Skeletal muscle satellite cell (primary cell): ENCODE data around the gene PQBP1.
A peak's percentile ranks its signal among the peaks of the same experiment; 100 is the strongest.

Source experiments
- H3K27me3 ChIP-seq: 2 replicates; pipeline ENCODE4 v1.7.0; 2013; ENCODE audit warnings: low read length; ENCODE audit not compliant: control insufficient read depth, insufficient read depth
- H3K36me3 ChIP-seq: 2 replicates; pipeline ENCODE4 v1.7.0; 2013; ENCODE audit warnings: mild to moderate bottlenecking, control low read depth, low read length; ENCODE audit not compliant: insufficient read depth
- H3K4me1 ChIP-seq: 2 replicates; pipeline ENCODE4 v1.7.0; 2013; ENCODE audit warnings: low read length; ENCODE audit not compliant: control insufficient read depth, insufficient read depth
- H3K4me2 ChIP-seq: 2 replicates; pipeline ENCODE4 v1.7.0; 2013; ENCODE audit warnings: mild to moderate bottlenecking, low read length
- H3K4me3 ChIP-seq: 2 replicates; pipeline ENCODE4 v1.7.0; 2013; ENCODE audit warnings: low read length
- H3K9ac ChIP-seq: 2 replicates; pipeline ENCODE4 v1.7.0; 2013; ENCODE audit warnings: mild to moderate bottlenecking, low read depth, low read length, moderate library complexity
- H3K9me3 ChIP-seq: replicated peaks from 2 replicates; pipeline ENCODE4 v1.7.0; 2013; ENCODE audit warnings: mild to moderate bottlenecking, control low read depth, low read length

Gene PQBP1

DNA sequence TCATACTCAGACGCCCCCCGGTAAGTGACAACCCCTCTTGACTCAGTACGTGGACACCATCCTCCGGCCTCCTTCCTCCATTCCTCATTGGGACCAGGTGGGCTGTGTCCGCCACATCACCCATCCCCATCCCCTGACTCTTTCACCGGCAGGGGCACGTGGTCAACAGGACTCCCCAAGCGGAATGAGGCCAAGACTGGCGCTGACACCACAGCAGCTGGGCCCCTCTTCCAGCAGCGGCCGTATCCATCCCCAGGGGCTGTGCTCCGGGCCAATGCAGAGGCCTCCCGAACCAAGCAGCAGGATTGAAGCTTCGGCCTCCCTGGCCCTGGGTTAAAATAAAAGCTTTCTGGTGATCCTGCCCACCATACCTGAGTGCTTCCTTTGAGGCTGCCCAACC, 5.0 kb downstream of the PQBP1 start:
- Histone ChIP-seq H3K9me3 (no peaks in the 10 kb centered on the region), H3K4me1 (no peaks in the 10 kb centered on the region), H3K4me2 (no peak overlapping the region), H3K9ac (no peak overlapping the region), H3K4me3 (no peak overlapping the region), H3K36me3 (peaks cover 18% of the 10 kb centered on the region), H3K27me3 (no peaks in the 10 kb centered on the region)

DNA sequence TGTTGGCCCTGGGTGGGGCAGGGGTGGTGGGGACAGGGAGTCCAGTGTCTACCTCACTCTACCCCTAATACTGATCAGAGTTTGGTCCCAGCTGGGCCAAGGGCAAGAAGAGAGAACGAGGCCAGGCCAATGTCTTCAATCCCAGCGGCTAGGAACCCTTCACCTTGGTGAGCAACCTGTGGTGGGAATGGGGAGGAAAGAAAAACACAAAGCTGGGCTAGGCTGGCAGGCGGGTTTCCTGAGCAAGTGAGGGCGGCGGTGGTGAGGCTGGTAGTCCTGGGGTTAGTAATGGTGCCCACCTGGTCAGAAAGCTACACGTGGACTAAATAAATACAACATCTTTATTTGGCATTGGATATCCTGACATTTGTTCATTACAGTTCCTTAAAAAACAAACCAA, 5.6 kb downstream of the PQBP1 start:
- H3K4me3 ChIP-seq: no peak overlapping the region
- peaks cover 18% of the 10 kb centered on the region for H3K36me3 ChIP-seq

DNA sequence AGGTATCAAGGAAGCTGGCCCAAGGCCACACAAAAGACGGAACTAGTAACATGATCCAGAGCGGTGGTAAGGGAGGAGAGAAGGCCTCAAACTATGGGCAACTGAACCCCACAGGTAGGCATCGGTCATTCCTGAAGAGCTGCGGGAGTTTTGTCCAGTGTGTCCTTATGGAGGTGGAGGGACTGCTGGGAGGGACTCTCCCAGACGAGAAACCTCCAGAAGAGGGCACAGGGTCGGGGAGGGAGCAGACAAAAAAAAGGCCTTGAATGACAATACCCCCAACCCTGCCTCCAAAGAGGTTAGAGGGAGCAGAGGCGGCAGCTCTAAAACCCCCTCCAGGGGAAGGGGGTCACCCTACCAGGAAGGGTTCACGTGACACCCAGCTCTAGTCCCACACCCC, 6.5 kb downstream of the PQBP1 start:
- Histone ChIP-seq H3K27me3 (no peaks in the 10 kb centered on the region), H3K36me3 (peaks cover 18% of the 10 kb centered on the region), H3K9me3 (no peaks in the 10 kb centered on the region), H3K4me1 (no peaks in the 10 kb centered on the region), H3K4me3 (no peak overlapping the region), H3K4me2 (no peak overlapping the region), H3K9ac (no peak overlapping the region)

More for the DNA sequence above, 5.6 kb downstream of the PQBP1 start:
- Histone ChIP-seq H3K27me3 (no peaks in the 10 kb centered on the region), H3K9me3 (no peaks in the 10 kb centered on the region), H3K4me2 (no peak overlapping the region), H3K4me1 (no peaks in the 10 kb centered on the region), H3K9ac (no peak overlapping the region)

DNA sequence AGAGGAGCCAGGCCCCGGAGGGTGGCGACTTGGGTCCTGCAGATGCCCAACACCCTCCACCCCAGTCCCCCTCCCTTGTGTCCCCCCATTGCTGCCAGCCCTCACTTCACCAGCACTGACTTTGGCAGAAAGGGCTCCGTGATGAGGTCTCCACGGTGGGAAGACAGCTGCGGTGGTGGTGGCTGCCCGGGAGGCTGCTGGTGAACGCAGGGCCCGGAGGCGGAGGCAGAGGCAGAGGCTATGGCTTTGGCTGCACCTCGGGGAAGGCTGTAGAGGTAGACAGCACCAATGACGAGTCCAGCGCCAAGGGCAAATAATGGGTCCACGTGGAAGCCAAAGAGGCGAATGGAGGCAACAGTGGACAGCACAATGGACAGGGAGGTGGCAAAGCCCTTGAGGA, 6.9 kb downstream of the PQBP1 start:
- no peak overlapping the region for H3K9ac ChIP-seq
- peaks cover 18% of the 10 kb centered on the region for H3K36me3 ChIP-seq
- H3K9me3 ChIP-seq: no peaks in the 10 kb centered on the region
- no peaks in the 10 kb centered on the region for H3K4me1 ChIP-seq
- no peaks in the 10 kb centered on the region for H3K27me3 ChIP-seq
- no peak overlapping the region for H3K4me2 ChIP-seq
- no peak overlapping the region for H3K4me3 ChIP-seq

DNA sequence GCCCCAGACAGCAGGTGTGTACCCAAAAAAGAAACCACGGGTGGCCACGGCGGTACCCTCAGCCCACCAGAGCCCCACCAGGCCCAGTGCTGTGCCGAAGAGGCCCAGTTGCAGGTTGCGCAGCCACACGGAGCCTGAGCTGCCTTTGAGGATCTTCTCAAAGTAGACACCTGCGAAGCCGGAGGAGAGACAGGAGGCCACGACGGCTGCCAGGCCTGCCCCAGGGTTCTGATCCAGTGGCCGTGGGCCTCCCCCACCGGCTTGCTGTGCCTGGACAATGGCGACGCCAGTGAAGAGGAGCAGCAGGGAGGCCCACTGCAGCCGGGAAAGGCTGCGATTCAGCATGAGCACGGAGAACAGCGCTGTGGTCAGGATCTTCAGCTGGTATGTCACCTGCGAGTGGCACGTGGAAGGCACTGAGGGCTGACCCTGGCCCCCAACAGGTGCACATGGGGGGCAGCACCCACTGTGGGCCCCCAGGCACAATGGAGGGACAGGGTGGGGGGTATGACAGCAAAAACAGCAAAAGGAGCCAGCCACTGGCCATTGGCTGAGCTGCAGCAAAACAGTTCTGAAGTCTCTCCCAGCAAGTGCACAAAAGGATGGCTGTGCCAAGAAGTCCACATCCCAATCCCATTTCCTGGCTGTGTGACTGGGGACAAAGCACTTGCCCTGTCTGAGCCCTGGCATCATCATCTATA, 7.5 kb downstream of the PQBP1 start:
- Histone ChIP-seq H3K9ac (no peak overlapping the region), H3K4me3 (no peak overlapping the region), H3K4me1 (no peaks in the 10 kb centered on the region), H3K27me3 (no peaks in the 10 kb centered on the region), H3K9me3 (no peaks in the 10 kb centered on the region), H3K36me3 (peaks cover 18% of the 10 kb centered on the region), H3K4me2 (no peak overlapping the region)

DNA sequence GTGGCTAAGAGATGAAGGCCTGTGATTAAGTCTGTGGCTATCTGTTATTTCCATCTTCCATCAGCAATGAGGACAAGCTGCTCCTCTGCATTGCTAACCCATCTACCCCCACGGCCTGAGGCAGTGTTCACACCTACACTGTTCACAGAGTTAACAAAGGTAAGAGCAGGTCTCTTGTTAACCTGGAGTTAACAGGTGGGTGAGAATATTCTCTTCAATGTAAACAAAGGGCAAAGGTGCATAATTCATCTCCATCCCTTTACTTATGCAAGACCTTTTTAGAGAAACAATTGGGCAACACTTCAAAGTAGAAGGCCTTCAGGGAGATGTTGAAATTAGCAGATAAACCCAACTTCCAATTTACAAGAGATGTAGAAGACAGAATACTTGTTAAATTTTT, 10.9 kb downstream of the PQBP1 start:
- Histone ChIP-seq H3K27me3 (no peaks in the 10 kb centered on the region), H3K4me3 (no peak overlapping the region), H3K36me3 (peaks cover 6% of the 10 kb centered on the region), H3K4me2 (no peak overlapping the region), H3K9me3 (no peaks in the 10 kb centered on the region), H3K9ac (no peak overlapping the region), H3K4me1 (peaks cover 6% of the 10 kb centered on the region)

DNA sequence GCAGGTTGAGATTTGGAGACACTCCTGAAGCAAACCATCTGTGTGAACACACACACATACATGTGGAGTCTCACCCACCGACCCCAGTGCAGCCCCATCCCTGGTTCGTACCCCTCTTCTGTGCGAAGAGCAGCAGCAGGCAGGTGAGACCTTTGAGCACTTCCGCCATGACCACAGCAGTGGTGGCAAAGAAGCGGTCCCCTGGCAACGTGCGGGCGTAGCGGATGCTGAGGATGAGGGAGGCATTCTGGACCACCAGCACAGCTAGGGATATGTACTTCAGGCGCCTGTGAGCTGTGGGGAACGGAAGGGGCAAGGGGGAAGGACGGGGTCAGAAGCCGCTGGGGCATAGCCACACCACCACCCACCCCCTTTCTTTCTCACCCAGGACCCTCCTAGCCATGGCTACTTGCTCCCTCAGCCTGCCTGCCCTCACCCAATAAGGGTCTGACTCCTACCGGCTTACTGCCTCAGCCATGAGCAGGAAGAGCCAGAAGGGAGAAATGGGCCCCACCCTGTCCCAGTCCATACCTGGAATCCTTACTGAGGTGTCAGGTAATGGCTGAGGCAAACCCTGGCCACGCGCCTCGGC, 12.1 kb downstream of the PQBP1 start:
- H3K4me3 ChIP-seq: peak overlapping the region; percentile 93
- peaks cover 6% of the 10 kb centered on the region for H3K4me1 ChIP-seq
- H3K9ac ChIP-seq: peak overlapping the region; percentile 91
- H3K9me3 ChIP-seq: no peaks in the 10 kb centered on the region
- H3K4me2 ChIP-seq: peak overlapping the region; percentile 81
- no peaks in the 10 kb centered on the region for H3K27me3 ChIP-seq
- peaks cover 3% of the 10 kb centered on the region for H3K36me3 ChIP-seq

DNA sequence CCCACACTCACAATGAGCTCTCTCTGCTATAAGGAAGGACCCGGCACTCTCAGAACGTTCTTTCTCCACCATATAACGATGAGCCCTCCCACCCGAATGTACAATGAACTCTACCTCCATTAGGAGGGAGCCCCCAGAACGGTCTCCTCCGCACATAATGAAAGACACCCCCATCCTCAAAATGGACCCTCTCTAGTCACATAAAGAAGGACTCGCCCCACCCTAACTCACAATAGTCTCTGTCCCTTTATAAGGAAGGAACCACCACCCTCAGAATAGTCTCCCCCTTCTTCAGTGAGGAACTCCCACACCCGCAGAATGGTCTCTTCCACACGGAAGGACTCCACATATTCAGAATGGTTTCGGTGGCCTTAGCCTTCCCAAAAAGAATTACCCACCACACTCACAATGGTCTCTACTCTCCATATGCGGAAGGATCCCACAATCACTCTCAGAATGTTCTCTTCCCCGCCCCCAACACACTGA, 13.2 kb downstream of the PQBP1 start:
- H3K9me3 ChIP-seq: no peaks in the 10 kb centered on the region
- H3K4me1 ChIP-seq: peaks cover 6% of the 10 kb centered on the region
- H3K36me3 ChIP-seq: peaks cover 3% of the 10 kb centered on the region
- peak overlapping the region; percentile 93 for H3K4me3 ChIP-seq
- peak overlapping the region; percentile 81 for H3K4me2 ChIP-seq
- H3K27me3 ChIP-seq: no peaks in the 10 kb centered on the region
- peak overlapping the region; percentile 91 for H3K9ac ChIP-seq

DNA sequence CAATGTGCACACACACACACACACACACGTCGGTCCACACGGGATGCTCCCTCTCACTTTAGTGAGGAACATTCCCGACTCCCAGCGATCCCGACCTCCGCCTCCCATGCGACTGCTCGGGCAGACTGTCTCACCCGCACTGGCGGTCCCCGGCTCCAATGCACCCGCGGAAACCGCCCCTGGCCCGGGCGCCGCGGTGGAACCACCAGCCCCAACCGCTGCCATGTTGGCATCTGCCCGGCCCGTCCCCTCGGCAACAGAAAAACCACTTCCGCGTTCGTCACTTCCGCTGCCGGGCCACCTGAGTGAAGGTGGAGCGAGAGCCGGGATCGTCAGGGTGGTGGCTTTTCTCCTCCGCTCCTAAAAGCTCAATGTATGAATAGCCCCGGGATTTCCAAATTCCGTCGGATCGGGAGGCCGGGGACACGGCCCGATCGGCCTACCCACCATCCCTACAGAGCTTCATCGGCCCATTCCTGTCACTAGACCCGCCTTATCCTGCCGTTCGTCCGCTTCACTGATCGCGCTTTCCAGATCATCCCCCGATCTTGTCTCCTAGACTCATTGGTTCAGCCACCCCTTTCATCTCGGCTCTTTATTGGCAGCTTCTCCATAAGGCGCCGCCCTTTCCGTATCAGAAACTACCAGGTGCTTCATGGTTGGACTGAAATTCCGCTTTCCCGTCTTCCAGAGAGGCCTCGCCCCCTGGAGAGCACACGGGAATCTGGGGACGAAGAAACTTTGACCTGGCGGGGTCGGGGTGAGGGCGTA, 13.9 kb downstream of the PQBP1 start, which contains the start of gene SLC35A2:
Gene SLC35A2 (minus strand): TSS at position 235 of the 771 bp plus-strand sequence. CDS start 10 bp downstream, at position 225.
- Histone ChIP-seq H3K36me3 (no peaks in the 10 kb centered on the region), H3K27me3 (no peaks in the 10 kb centered on the region), H3K9ac (peak within 1 kb of the TSS; percentile 91), H3K4me2 (peak within 1 kb of the TSS; percentile 81), H3K4me1 (peaks cover 6% of the 10 kb centered on the region), H3K4me3 (peak within 1 kb of the TSS; percentile 93), H3K9me3 (no peaks in the 10 kb centered on the region)

DNA sequence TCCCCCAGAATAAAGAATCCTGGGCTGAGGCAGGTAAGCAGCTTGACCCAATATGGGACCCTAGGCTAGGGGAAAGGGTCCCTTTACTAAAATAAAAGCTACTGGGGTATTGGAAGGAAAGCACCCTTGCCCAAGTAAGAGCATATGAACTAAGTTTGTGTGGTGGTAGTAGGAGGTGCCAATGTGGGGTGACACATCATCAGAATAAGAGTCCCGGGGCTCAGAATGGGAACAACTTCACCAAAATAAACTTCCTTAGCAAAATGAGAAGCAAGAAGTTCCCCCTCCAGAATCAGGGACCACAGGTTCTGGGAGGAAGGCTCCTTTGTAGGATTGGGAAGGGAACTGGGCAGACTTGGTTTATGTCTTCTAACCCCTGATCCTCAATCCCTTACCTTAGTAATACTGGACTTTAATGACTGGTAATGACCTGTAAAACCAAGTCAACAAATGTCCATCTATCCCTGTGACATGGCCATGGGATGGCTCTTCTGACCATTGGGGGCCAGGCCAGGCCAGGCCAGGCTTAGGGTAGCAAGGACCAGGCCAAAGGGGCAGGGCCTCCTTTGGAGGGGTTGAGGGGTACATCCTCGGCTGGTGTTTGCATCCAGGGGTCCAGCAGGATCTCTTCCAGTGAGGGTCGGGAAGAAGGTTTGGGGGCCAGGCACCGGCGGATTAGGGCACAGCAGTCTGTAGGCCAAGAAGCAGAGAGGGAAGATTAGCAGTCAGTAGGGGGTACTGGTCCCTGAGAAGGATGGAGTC, 16.1 kb downstream of the PQBP1 start:
- Histone ChIP-seq H3K4me2 (no peak overlapping the region), H3K27me3 (no peaks in the 10 kb centered on the region), H3K4me3 (no peak overlapping the region), H3K4me1 (peaks cover 15% of the 10 kb centered on the region), H3K9ac (no peak overlapping the region), H3K36me3 (no peaks in the 10 kb centered on the region), H3K9me3 (no peaks in the 10 kb centered on the region)
